ENCODE results near the gene FBXO40. TPM values are rescaled to one million over a fixed set of nuclear protein-coding genes. Genes with fewer than 3 reads are reported as not detected.
A peak's percentile ranks its signal among the peaks of the same experiment; 100 is the strongest.

Gene FBXO40
- total and polyA plus RNA-seq, 9 of the 15 experiments (the other 6 are each of a cell fraction or from before 2014, with no cell fraction given), result 0.01 to 0.05 (median 0.04) TPM; not detected in 3

DNA sequence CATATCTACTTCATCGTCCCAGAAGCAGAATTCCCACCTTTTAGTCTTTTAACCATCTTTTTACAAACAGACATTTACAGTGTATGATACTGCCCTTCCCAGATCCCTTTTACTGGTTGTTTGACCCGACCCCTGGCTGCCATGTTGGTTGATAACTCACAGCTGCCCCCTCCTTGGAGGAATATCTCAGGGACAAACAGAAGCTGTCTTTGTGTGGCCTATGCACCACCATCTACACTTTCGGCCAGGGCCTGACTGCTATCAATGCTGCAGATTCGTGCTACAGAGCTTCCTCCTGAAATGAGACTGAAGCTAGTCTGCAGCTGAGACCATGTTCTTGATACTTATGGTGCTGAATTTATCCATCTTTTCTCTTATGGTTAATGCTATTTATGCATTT is 40.8 kb upstream of the FBXO40 start:
- Histone ChIP-seq H3K79me2 (ENCODE audit: control insufficient read depth, insufficient read depth, low read length) (no peaks in the 10 kb centered on the region), H3K27me3 (ENCODE audit: control insufficient read depth in 2 of 2, insufficient read depth in 2 of 2, low read length in 2 of 2) (no peaks in the 10 kb centered on the region), H2AFZ (ENCODE audit: low read depth, low read length) (peak overlapping the region; percentile 91), H3K4me3 (no peak overlapping the region), H3K36me3 (ENCODE audit: control insufficient read depth, insufficient read depth, low read length) (no peaks in the 10 kb centered on the region), H3K4me2 (ENCODE audit: insufficient read depth, low read length) (peak overlapping the region; percentile 73), H3K4me1 (replicated peaks in 1 of 2; ENCODE audit: control insufficient read depth in 2 of 2, insufficient read depth in 2 of 2, low read length in 2 of 2) (peaks cover 0 to 6% of the 10 kb centered on the region in 2 experiments; a peak in 3 of 5 replicates), H3K27ac (ENCODE audit: extremely low read depth, low read depth, low read length) (peak overlapping the region; percentile 33; the same call in 1 of the 3 replicates), H3K9me3 (replicated peaks; ENCODE audit: control insufficient read depth, insufficient read depth, low read depth, low read length) (no peaks in the 10 kb centered on the region), H3K9me1 (ENCODE audit: control insufficient read depth, insufficient read depth, low read length) (no peaks in the 10 kb centered on the region), H3K9ac (ENCODE audit: insufficient read depth in 1 of 2, low read depth in 2 of 2, low read length in 2 of 2) (peak overlapping the region in 1 of 2 experiments; percentile 20; a peak in 2 of 4 replicates), H4K20me1 (replicated peaks; ENCODE audit: control insufficient read depth, insufficient read depth, low read length) (no peaks in the 10 kb centered on the region)
- 7% methylated on average over 4 of the region's 4 CpGs for WGBS (ENCODE audit: insufficient coverage, low coverage, missing lambda C conversion rate)
- intact Hi-C loops (cut with micrococcal nuclease) (no loop called here), in situ Hi-C loops (cut with MboI) (no loop called here)
- ATAC-seq, result peak; percentile 88
- DNase-seq (ENCODE audit: extremely low read depth in 1 of 4, low spot score in 3 of 4), result peak in 2 of 4 experiments; percentile 29 to 42
- TF ChIP-seq PRDM10 (IDR thresholded peaks at IDR 0.05; ENCODE audit: partially characterized antibody), result peak; percentile 64
- no peak for TF ChIP-seq SIRT6 (IDR thresholded peaks at IDR 0.05; ENCODE audit: low read depth, low read length)
- BruUV-seq (replicated peaks), result no TSS peak
- POLR2A ChIA-PET, result no interaction called here
- peak; percentile 46 for FAIRE-seq
- CTCF ChIA-PET (ENCODE audit: low intra/inter-chr PET ratio), result no interaction called here
